ENCODE data around the gene ABTB1.
"Not testable (repeated sequence)": the region's sequence is repeated elsewhere in the genome, so short reads cannot be mapped to it uniquely, and the experiment has no call there.

The ABTB1 gene

GRCh38 chr3:127650236-127650635 is 22.5 kb upstream of the ABTB1 start:
- DNase-seq (ENCODE audit: low read depth), result no peak

GRCh38 chr3:127651516-127652172 is 21.1 kb upstream of the ABTB1 start:
- no peak for DNase-seq (ENCODE audit: low read depth)

- DNase-seq (ENCODE audit: low read depth), result no peak
These were observed 20.3 kb upstream of the ABTB1 start for GRCh38 chr3:127652246-127652995.

- DNase-seq (ENCODE audit: low read depth), result no peak
These were observed 18.4 kb upstream of the ABTB1 start for GRCh38 chr3:127654374-127654773.

GRCh38 chr3:127654993-127655392 is 17.8 kb upstream of the ABTB1 start:
- DNase-seq (ENCODE audit: low read depth), result not testable (repeated sequence)

- DNase-seq (ENCODE audit: low read depth), result peak; percentile 36
These were observed 17.1 kb upstream of the ABTB1 start for GRCh38 chr3:127655641-127656040.

- no peak for DNase-seq (ENCODE audit: low read depth)
These were observed 15.8 kb upstream of the ABTB1 start for GRCh38 chr3:127656906-127657305.

GRCh38 chr3:127658234-127658633 is 14.5 kb upstream of the ABTB1 start:
- DNase-seq (ENCODE audit: low read depth), result no peak

- no peak for DNase-seq (ENCODE audit: low read depth)
These were observed 12.0 kb upstream of the ABTB1 start for GRCh38 chr3:127660621-127661251.

- DNase-seq (ENCODE audit: low read depth), result no peak
These were observed 11.2 kb upstream of the ABTB1 start for GRCh38 chr3:127661600-127661999.

GRCh38 chr3:127662001-127662469 is 10.7 kb upstream of the ABTB1 start:
- no peak for DNase-seq (ENCODE audit: low read depth)

GRCh38 chr3:127663151-127663550 is 9.6 kb upstream of the ABTB1 start:
- DNase-seq (ENCODE audit: low read depth), result no peak

GRCh38 chr3:127665165-127665564 is 7.6 kb upstream of the ABTB1 start:
- no peak for DNase-seq (ENCODE audit: low read depth)

- no peak for DNase-seq (ENCODE audit: low read depth)
These were observed 7.2 kb upstream of the ABTB1 start for GRCh38 chr3:127665586-127665985.

- DNase-seq (ENCODE audit: low read depth), result no peak
These were observed 6.1 kb upstream of the ABTB1 start for GRCh38 chr3:127666676-127667075.

GRCh38 chr3:127667119-127667681 is 5.6 kb upstream of the ABTB1 start:
- no peak for DNase-seq (ENCODE audit: low read depth)

GRCh38 chr3:127668906-127669305 is 3.8 kb upstream of the ABTB1 start:
- no peak for DNase-seq (ENCODE audit: low read depth)

- no peak for DNase-seq (ENCODE audit: low read depth)
These were observed 3.1 kb upstream of the ABTB1 start for GRCh38 chr3:127669541-127670228.

- no peak for DNase-seq (ENCODE audit: low read depth)
These were observed 2.6 kb upstream of the ABTB1 start for GRCh38 chr3:127670229-127670559.

- DNase-seq (ENCODE audit: low read depth), result no peak
These were observed 1.8 kb upstream of the ABTB1 start for GRCh38 chr3:127670761-127671522.
